Inferior parietal cortex (tissue), 1 donor: ENCODE data around the gene SLAIN2.

ENCODE experiments used
- DNase-seq: peaks from one replicate; pipeline ENCODE4 v3.0.0-alpha.2; 2016; ENCODE audit errors: extremely low spot score

The SLAIN2 gene

GRCh38 chr4:48334236-48334635 lies 7.1 kb upstream of the SLAIN2 start:
- DNase-seq = no peak

- no peak for DNase-seq
Measured at GRCh38 chr4:48334900-48335384, 6.4 kb upstream of the SLAIN2 start.

- no peak for DNase-seq
Measured at GRCh38 chr4:48336146-48336870, 5.0 kb upstream of the SLAIN2 start.

- no peak for DNase-seq
Measured at GRCh38 chr4:48337731-48338130, 3.6 kb upstream of the SLAIN2 start.

GRCh38 chr4:48339642-48340041 lies 1.7 kb upstream of the SLAIN2 start:
- DNase-seq = no peak

- DNase-seq = peak; percentile 43
Measured at GRCh38 chr4:48340276-48340964, 909 bp upstream of the SLAIN2 start.

- DNase-seq = peak; percentile 37
Measured at GRCh38 chr4:48341776-48342605, 662 bp downstream of the SLAIN2 start.

- no peak for DNase-seq
Measured at GRCh38 chr4:48342606-48342880, 1.2 kb downstream of the SLAIN2 start.

- DNase-seq = no peak
Measured at GRCh38 chr4:48343035-48343434, 1.7 kb downstream of the SLAIN2 start.

- DNase-seq = no peak
Measured at GRCh38 chr4:48343551-48343950, 2.2 kb downstream of the SLAIN2 start.

GRCh38 chr4:48345542-48345941 lies 4.2 kb downstream of the SLAIN2 start:
- DNase-seq = no peak

- DNase-seq = no peak
Measured at GRCh38 chr4:48346594-48346993, 5.3 kb downstream of the SLAIN2 start.

GRCh38 chr4:48347282-48347921 lies 6.1 kb downstream of the SLAIN2 start:
- DNase-seq = no peak

- no peak for DNase-seq
Measured at GRCh38 chr4:48350871-48351270, 9.5 kb downstream of the SLAIN2 start.

- DNase-seq = no peak
Measured at GRCh38 chr4:48352793-48353192, 11.5 kb downstream of the SLAIN2 start.

GRCh38 chr4:48356355-48356754 lies 15.0 kb downstream of the SLAIN2 start:
- no peak for DNase-seq

GRCh38 chr4:48360285-48361011 lies 19.1 kb downstream of the SLAIN2 start:
- DNase-seq = no peak

- DNase-seq = no peak
Measured at GRCh38 chr4:48361012-48361400, 19.7 kb downstream of the SLAIN2 start.

GRCh38 chr4:48366611-48367010 lies 25.3 kb downstream of the SLAIN2 start:
- no peak for DNase-seq

GRCh38 chr4:48367016-48367415 lies 25.7 kb downstream of the SLAIN2 start:
- DNase-seq = no peak

GRCh38 chr4:48368389-48368788 lies 27.1 kb downstream of the SLAIN2 start:
- DNase-seq = no peak
